Uterus (tissue), 4 donors: ENCODE measurements around the gene AQP3. TPM values are rescaled to one million over a fixed set of nuclear protein-coding genes. Genes with fewer than 3 reads are reported as not detected.

Experiments used
- DNase-seq, 2 donors: peaks; one replicate each; pipeline ENCODE4 v3.0.0-alpha.2; 2019 to 2020
- H3K27ac ChIP-seq, 2 donors: fragments of 200-600 bp; sonication (generic); 1 replicate in 1 of 2; 2 replicates in 1 of 2; pipeline ENCODE4 v1.5.1; 2016 to 2018
- H3K27me3 ChIP-seq, 2 donors: fragments of 200-600 bp; sonication (generic); one replicate each; pipeline ENCODE4 v1.5.1; 2018 to 2019; ENCODE audit warnings: control low read depth in 1 of 2
- H3K36me3 ChIP-seq, 2 donors: fragments of 200-600 bp; sonication (generic); one replicate each; pipeline ENCODE4 v1.5.1; 2019; ENCODE audit warnings: control low read depth in 1 of 2
- H3K4me1 ChIP-seq, 2 donors: fragments of 200-600 bp; sonication (generic); one replicate each; pipeline ENCODE4 v1.5.1; 2018 to 2019; ENCODE audit warnings: control low read depth in 1 of 2
- H3K4me3 ChIP-seq, 2 donors: fragments of 200-600 bp; sonication (generic); 1 replicate in 1 of 2; 2 replicates in 1 of 2; pipeline ENCODE4 v1.5.1; 2018 to 2019; ENCODE audit warnings: mild to moderate bottlenecking in 1 of 2
- H3K9me3 ChIP-seq, 2 donors: fragments of 200-600 bp; sonication (generic); one replicate each; pipeline ENCODE4 v1.5.1; 2019; ENCODE audit warnings: control low read depth in 1 of 2
- POLR2A ChIP-seq, 2 donors: fragments of 450-650 bp; IDR thresholded peaks; one replicate each; pipeline ENCODE4 v1.6.1; 2016; ENCODE audit warnings: antibody characterized with exemption in 2 of 2, mild to moderate bottlenecking in 1 of 2, moderate library complexity in 1 of 2
- intact Hi-C: fragments of 100-400 bp; cut with DNase I; formaldehyde crosslinking; loops from one replicate; pipeline ENCODE4 v1.15.1; 2023; ENCODE audit warnings: low total_unique reads
- total RNA-seq, 4 donors: library from RNA; depleted of rRNA in 3 of 4; stranded (reverse); fragments of >200 nt in 3 of 4; gene quantifications; one replicate each; pipeline versions ENCODE4 v1.1.0 to v1.2.4, GENCODE V29; 2014 to 2023
- TF ChIP-seq, protein P1 (sequence below), 4 experiments: fragments of 200-600 bp in 2 of 4; fragments of 450-650 bp in 2 of 4; sonication (generic) in 2 of 4; IDR thresholded peaks; one replicate each; pipeline ENCODE4 v1.5.1; 2016 to 2019; ENCODE audit warnings: antibody characterized with exemption in 4 of 4, mild to moderate bottlenecking in 2 of 4, moderate library complexity in 1 of 4
- donor health status: DM: yes; HTN: yes; CAD: no.

The AQP3 gene
- total RNA-seq, 4 donors from 2014 or later = 2.8 to 14.4 (median 5.8) TPM; not detected in 1

DNA sequence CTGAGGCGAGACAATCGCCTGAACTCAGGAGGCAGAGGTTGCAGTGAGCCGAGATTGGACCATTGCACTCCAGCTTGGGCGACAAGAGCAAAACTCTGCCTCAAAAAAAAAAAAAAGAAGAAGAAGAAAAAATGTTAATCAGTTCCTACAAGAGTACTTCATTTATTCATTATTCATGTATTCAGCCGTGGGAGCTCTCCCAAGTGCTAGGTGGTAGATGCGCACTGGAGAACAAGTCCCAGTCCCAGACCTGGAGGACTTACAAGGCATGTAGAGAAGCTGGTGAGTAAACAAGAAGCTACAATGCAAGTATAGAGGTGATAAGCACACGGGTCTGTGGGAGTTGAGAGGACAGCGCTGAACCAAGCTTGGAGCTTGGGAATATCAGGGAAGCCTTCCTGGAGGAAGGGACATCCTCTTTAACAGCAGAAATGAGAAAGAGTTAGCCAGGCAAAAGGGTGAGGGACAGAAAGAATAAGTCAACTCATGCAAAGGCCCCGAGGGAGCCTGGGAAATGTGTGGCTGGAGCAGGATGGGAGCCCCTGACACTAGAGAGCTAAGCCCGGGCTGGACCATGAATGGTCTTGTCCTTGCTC is 27.6 kb downstream of the AQP3 start:
- DNase-seq = no peak
- Histone ChIP-seq H3K27ac (no peak overlapping the region), H3K4me1 (no peaks in the 10 kb centered on the region), H3K36me3 (no peaks in the 10 kb centered on the region), H3K4me3 (no peak overlapping the region), H3K27me3 (no peaks in the 10 kb centered on the region), H3K9me3 (no peaks in the 10 kb centered on the region)
- intact Hi-C loops = no loop called here
- no peak for TF ChIP-seq POLR2A (IDR thresholded peaks at IDR 0.05)
- TF ChIP-seq, protein P1, sequence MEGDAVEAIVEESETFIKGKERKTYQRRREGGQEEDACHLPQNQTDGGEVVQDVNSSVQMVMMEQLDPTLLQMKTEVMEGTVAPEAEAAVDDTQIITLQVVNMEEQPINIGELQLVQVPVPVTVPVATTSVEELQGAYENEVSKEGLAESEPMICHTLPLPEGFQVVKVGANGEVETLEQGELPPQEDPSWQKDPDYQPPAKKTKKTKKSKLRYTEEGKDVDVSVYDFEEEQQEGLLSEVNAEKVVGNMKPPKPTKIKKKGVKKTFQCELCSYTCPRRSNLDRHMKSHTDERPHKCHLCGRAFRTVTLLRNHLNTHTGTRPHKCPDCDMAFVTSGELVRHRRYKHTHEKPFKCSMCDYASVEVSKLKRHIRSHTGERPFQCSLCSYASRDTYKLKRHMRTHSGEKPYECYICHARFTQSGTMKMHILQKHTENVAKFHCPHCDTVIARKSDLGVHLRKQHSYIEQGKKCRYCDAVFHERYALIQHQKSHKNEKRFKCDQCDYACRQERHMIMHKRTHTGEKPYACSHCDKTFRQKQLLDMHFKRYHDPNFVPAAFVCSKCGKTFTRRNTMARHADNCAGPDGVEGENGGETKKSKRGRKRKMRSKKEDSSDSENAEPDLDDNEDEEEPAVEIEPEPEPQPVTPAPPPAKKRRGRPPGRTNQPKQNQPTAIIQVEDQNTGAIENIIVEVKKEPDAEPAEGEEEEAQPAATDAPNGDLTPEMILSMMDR (IDR thresholded peaks at IDR 0.05) = no peak

DNA sequence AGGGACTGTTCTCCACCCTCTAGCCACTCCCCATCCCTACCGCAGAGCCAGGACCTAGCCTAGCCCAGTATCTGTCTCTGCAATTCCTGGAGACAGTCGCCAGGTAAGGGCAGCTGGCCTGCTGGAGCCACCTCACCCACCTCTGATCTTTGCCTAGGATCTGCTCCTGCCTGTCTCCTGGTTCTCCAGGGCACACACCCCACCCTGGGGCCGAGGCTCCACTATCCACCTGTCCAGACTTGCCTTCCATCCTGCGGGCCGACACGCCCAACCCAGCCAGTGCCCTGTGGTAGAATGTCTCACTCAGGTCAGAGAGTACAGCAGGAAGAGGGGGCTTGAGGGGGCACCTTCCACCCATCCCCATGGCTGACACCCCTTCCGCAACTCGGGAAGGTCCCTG is 29.3 kb downstream of the AQP3 start:
- H3K27ac ChIP-seq = no peak overlapping the region
- no peak overlapping the region for H3K4me3 ChIP-seq
- DNase-seq = no peak
- H3K36me3 ChIP-seq = no peaks in the 10 kb centered on the region
- no peaks in the 10 kb centered on the region for H3K27me3 ChIP-seq
- no peaks in the 10 kb centered on the region for H3K4me1 ChIP-seq
- H3K9me3 ChIP-seq = no peaks in the 10 kb centered on the region
- TF ChIP-seq, protein P1 (IDR thresholded peaks at IDR 0.05) = no peak
- TF ChIP-seq POLR2A (IDR thresholded peaks at IDR 0.05) = no peak
- intact Hi-C loops = no loop called here

DNA sequence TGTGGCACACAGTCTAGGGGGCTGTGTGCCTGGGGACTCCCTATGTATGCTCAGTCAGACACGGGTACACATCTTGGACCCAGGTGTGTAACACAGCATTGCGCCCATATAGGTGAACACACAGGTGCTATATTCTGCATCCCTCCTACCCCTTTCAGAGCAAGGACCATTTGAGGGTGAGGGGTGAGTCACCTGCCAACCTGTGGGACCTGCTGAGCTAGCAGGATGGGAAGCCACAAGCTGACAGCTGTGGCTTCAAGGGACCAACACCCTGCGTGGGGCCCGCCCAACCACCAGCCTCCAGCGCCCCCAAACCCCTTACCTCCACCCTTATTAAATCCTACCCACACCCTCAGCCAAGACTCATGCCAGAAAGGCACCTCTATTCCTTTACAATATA is 30.4 kb downstream of the AQP3 start:
- Histone ChIP-seq H3K27me3 (no peaks in the 10 kb centered on the region), H3K4me1 (no peaks in the 10 kb centered on the region), H3K9me3 (no peaks in the 10 kb centered on the region), H3K4me3 (no peak overlapping the region), H3K27ac (no peak overlapping the region), H3K36me3 (no peaks in the 10 kb centered on the region)
- no peak for DNase-seq
- TF ChIP-seq, protein P1 (IDR thresholded peaks at IDR 0.05) = no peak
- intact Hi-C loops = no loop called here

DNA sequence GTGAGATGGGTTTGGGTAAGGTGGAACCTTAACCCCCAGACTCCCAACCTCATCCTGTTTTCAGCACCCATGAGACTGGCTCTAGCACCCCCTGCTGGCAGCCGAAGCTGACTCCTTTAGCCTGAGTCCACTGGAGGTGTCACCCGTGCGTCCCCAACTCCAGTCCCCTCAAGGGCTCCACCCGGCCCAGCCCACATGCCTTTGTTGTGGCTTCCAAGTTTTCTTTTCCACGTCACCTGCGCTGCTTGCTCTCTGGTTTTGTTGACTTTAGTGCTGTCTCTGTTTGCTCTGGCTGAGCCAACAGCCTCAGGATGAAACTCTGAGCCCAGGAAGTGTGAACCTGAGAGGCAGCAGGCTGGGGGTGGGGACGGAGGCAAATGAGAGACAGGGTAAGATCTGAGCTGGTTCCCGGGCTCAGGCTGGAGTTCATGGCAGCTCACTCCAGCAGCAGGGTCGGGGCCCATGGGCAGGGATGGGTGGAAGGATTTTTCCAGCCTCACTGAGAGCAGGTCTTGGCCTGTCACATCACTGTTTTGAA is 31.8 kb downstream of the AQP3 start:
- H3K27ac ChIP-seq = no peak overlapping the region

DNA sequence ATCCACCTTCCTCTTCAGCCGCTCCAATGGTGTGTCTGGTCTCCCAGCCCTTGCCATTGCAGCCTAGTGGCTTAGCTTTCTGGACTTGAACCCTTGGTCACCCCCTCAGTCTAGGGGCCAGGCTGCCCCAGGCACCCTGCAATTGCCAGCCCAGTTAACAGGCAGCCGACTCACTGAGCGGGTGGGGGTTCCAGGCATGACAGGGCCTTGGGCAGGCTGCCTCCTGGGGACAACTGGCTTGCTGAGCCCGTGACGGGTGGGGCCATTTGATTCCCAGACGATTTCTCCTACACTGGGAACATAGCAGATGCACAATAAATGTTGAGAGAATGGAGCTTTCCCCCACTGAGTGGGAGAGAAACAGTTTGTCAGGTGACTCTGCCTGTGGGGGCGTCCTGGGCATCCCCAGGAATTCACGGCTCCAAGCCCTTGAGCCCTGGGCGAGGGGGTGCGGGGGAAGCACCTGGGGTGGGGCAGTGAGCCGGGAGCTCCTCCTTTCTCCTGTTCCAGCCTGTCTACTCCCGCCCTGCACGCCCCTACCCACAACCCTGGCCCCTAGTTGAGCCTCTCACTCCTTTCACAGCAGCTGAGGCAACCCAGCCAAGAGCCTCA is 32.4 kb downstream of the AQP3 start:
- Histone ChIP-seq H3K27me3 (no peaks in the 10 kb centered on the region), H3K9me3 (no peaks in the 10 kb centered on the region), H3K27ac (no peak overlapping the region), H3K4me1 (no peaks in the 10 kb centered on the region), H3K4me3 (no peak overlapping the region), H3K36me3 (no peaks in the 10 kb centered on the region)
- no peak for TF ChIP-seq POLR2A (IDR thresholded peaks at IDR 0.05)
- TF ChIP-seq, protein P1 (IDR thresholded peaks at IDR 0.05) = no peak
- intact Hi-C loops = no loop called here
- no peak for DNase-seq

More for the DNA sequence above, 31.8 kb downstream of the AQP3 start:
- Histone ChIP-seq H3K4me1 (no peaks in the 10 kb centered on the region), H3K9me3 (no peaks in the 10 kb centered on the region), H3K36me3 (no peaks in the 10 kb centered on the region), H3K27me3 (no peaks in the 10 kb centered on the region), H3K4me3 (no peak overlapping the region)
- intact Hi-C loops = no loop called here
- DNase-seq = peak; percentile 64 to 72
- TF ChIP-seq, protein P1 (IDR thresholded peaks at IDR 0.05) = peak; percentile 66 to 77 (median 70)
- no peak for TF ChIP-seq POLR2A (IDR thresholded peaks at IDR 0.05)
